Spinal cord (tissue), 10 donors: Measurements from ENCODE around the gene LSM7. TPM values are rescaled to one million over a fixed set of nuclear protein-coding genes. Genes with fewer than 3 reads are reported as not detected.

Experiments
- DNase-seq, 6 donors: peaks; one replicate each; pipeline versions ENCODE4 v3.0.0 to v3.0.0-alpha.2; 2013 to 2015; ENCODE audit warnings: low spot score in 6 of 6, low read depth in 4 of 6
- H3K27ac ChIP-seq: one replicate; pipeline ENCODE4 v1.5.1; 2013; ENCODE audit warnings: low read depth, low read length, control low read depth
- H3K27me3 ChIP-seq: one replicate; pipeline ENCODE4 v1.6.1; 2013; ENCODE audit warnings: low read length; ENCODE audit not compliant: control insufficient read depth, insufficient read depth
- H3K36me3 ChIP-seq: one replicate; pipeline ENCODE4 v1.6.1; 2013; ENCODE audit warnings: low read length; ENCODE audit not compliant: control insufficient read depth, insufficient read depth
- H3K4me1 ChIP-seq: one replicate; pipeline ENCODE4 v1.6.1; 2013; ENCODE audit warnings: low read length; ENCODE audit not compliant: control insufficient read depth, insufficient read depth
- H3K4me3 ChIP-seq: one replicate; pipeline ENCODE4 v1.5.1; 2013; ENCODE audit warnings: low read depth, low read length, control low read depth
- H3K9me3 ChIP-seq: one replicate; pipeline ENCODE4 v1.6.1; 2013; ENCODE audit warnings: low read length; ENCODE audit not compliant: control insufficient read depth, insufficient read depth
- WGBS: methylation state at CpG from one replicate; pipeline ENCODE4 v1.1.5; 2013; ENCODE audit warnings: missing lambda C conversion rate; ENCODE audit not compliant: insufficient coverage; 5-methylcytosine and 5-hydroxymethylcytosine counted together
- polyA plus RNA-seq, 2 donors: library from polyadenylated mRNA; unstranded; fragments of 120-200 nt; gene quantifications; one replicate each; pipeline ENCODE4 v1.2.1, GENCODE V29; 2013; ENCODE audit not compliant: insufficient read length in 2 of 2
- total RNA-seq, 2 donors: library from RNA; depleted of rRNA in 1 of 2; stranded (reverse); fragments of 120-200 nt in 1 of 2; fragments of >200 nt in 1 of 2; gene quantifications; one replicate each; pipeline versions ENCODE4 v1.2.3 to v1.2.4, GENCODE V29; 2013 to 2014
- donor health status: healthy.

LSM7 gene
- total and polyA plus RNA-seq, 4 donors = 48.2 to 165 (median 139) TPM

DNA sequence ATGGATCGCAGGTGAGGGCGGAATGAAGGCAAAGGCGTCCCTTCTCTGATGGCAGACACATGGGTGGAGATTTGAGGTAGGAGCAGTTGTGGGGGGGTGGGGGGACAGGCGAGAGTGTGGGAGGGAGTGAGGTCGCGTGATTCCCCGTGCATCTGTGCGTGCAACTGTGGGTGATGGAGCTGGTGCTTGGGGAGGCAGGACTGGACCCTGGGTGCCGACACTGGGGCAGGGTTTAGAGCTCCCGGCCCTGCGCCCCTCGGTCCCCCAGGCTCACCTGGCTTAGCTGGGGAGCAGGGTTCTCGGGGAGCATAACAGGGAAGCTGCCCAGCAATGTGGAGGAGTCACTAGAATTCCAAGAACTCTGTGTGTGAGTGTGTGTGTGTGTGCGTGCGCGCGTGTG, 35.0 kb upstream of the LSM7 start:
- Histone ChIP-seq H3K4me3 (no peak overlapping the region), H3K27ac (no peak overlapping the region), H3K27me3 (peaks cover 18% of the 10 kb centered on the region), H3K4me1 (peaks cover 16% of the 10 kb centered on the region), H3K36me3 (no peaks in the 10 kb centered on the region), H3K9me3 (no peaks in the 10 kb centered on the region)
- DNase-seq = no peak
- 77% methylated on average over 14 of the region's 17 CpGs for WGBS

DNA sequence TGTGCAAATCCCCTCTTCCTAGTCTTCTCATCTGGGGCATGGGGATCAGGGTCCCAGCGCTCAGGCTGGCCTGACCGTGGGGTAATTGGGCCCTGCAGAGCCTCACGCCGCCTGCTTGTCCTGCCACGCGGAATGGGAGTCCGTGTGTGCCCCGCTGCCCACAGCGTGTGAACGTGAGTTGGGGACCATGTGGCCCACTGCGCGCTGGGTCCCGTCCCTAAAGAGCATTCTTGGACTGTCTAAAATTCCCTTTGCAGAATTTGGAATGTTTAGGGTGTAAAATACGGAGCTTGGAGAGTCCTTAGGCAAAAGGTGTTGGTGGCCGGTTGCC, 34.5 kb upstream of the LSM7 start:
- WGBS = 79% methylated on average over 15 of the region's 15 CpGs
- Histone ChIP-seq H3K9me3 (no peaks in the 10 kb centered on the region), H3K4me1 (peaks cover 16% of the 10 kb centered on the region), H3K4me3 (no peak overlapping the region), H3K36me3 (no peaks in the 10 kb centered on the region), H3K27me3 (peaks cover 18% of the 10 kb centered on the region), H3K27ac (no peak overlapping the region)
- no peak for DNase-seq

DNA sequence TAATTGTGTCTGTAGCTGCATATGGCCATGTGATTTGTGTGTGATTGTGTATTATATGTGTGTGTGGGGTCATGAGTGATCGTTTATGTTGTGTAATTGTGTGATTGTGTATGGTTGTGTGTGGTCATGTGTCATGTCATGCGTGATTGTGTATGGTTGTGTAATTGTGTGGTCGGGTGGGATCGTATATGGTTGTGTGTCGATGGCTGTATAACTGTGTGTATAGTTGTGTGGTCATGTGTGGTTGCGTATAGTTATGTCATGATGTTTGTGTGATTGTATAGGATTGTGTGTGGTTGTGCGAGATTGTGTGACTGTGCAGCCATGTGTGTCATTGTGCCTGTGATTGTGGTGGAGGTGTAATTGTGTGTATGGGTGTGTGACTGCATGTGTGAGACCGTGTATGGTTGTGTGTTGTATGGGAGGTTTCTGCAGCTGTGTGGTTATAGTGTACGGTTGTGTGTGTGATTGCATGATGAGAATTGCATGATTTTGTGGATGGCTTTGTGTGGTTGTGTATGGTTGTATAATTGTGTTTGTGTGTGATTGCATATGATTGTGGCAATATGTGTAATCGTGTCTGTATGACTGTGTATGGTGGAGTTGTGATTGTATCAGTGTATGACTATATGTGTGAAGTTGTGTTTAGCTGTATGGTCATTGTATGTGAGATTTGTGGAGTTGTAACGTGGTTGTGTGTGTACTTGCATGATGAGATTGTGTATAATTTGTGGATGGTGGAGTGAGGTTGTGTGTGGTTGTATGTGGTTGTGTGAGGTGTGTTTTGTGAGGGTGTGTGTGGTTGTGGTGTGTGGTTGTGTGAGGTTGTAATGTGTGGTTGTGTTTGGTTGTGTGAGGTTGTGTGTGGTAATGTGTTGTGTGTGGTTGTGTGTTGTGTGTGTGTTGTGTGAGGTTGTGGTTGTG, 33.9 kb upstream of the LSM7 start:
- H3K27me3 ChIP-seq = peaks cover 18% of the 10 kb centered on the region
- H3K4me1 ChIP-seq = peaks cover 16% of the 10 kb centered on the region
- no peak overlapping the region for H3K4me3 ChIP-seq
- no peak for DNase-seq
- WGBS = 97% methylated on average over 11 of the region's 11 CpGs
- no peaks in the 10 kb centered on the region for H3K9me3 ChIP-seq
- H3K27ac ChIP-seq = no peak overlapping the region
- no peaks in the 10 kb centered on the region for H3K36me3 ChIP-seq

DNA sequence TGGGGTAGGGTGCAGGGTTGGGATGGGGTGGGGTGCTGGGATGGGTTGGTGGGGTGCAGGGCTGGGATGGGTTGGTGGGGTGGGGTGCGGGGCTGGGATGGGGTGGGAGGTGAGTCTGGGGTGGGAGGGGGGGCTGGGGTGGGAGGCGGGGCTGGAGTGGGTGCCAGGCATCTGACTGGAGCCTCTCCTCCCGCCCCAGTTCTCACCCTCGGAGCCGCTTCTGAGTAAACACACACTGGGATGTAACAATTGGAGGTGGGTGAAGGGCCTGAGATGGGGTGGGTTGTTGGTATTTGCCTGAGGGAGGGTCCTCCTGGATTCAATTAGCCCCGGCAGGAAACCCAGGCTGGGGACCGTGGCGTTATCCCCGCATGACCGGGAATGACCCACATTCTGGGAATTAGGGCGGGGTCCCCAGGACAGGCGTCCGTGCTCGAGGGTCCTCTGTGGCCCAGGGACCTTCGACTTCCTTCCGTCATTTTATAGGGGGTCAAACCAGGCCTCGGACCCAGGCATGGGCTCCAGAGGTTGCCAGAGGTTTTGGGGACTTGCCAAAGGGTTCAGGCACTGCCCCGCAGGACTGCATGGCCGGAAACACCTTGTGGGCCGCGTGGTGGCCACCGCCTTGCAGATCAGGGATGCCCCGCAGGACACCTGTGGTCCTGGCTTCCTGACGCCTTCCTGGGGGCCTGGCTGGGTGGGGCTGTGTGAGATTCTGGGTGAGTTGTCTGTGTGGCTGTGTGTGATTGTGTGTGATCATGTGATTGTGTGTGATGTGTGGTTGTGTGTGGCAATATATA, 33.1 kb upstream of the LSM7 start:
- no peak for DNase-seq
- no peak overlapping the region for H3K27ac ChIP-seq
- 52% methylated on average over 19 of the region's 24 CpGs for WGBS
- no peaks in the 10 kb centered on the region for H3K9me3 ChIP-seq
- no peak overlapping the region for H3K4me3 ChIP-seq
- H3K36me3 ChIP-seq = peaks cover 7% of the 10 kb centered on the region
- peaks cover 18% of the 10 kb centered on the region for H3K27me3 ChIP-seq
- H3K4me1 ChIP-seq = peaks cover 16% of the 10 kb centered on the region

DNA sequence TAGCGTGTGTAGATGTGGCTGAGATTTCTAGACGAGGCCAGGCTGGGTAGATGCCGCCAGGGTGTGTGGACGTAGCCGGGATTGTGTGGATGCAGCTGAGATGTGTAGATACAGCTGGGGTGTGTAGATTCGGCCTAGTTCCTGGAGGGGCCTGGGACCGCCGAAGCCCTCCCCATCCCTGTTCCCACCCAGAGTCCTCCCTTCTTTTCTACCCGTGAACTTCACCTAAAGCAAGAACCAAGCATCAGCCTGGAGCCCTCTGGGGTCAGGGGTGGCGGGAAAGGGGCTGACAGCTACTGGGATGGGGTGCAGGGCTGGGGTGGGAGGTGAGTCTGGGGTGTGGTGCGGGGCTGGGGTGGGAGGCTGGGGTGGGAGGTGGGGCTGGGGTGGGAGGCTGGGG, 32.4 kb upstream of the LSM7 start:
- H3K27ac ChIP-seq = no peak overlapping the region
- no peaks in the 10 kb centered on the region for H3K9me3 ChIP-seq
- no peak overlapping the region for H3K4me3 ChIP-seq
- H3K36me3 ChIP-seq = peaks cover 14% of the 10 kb centered on the region
- H3K27me3 ChIP-seq = peaks cover 18% of the 10 kb centered on the region
- WGBS = 100% methylated on average over 1 of the region's 11 CpGs
- peaks cover 16% of the 10 kb centered on the region for H3K4me1 ChIP-seq
- DNase-seq = no peak

DNA sequence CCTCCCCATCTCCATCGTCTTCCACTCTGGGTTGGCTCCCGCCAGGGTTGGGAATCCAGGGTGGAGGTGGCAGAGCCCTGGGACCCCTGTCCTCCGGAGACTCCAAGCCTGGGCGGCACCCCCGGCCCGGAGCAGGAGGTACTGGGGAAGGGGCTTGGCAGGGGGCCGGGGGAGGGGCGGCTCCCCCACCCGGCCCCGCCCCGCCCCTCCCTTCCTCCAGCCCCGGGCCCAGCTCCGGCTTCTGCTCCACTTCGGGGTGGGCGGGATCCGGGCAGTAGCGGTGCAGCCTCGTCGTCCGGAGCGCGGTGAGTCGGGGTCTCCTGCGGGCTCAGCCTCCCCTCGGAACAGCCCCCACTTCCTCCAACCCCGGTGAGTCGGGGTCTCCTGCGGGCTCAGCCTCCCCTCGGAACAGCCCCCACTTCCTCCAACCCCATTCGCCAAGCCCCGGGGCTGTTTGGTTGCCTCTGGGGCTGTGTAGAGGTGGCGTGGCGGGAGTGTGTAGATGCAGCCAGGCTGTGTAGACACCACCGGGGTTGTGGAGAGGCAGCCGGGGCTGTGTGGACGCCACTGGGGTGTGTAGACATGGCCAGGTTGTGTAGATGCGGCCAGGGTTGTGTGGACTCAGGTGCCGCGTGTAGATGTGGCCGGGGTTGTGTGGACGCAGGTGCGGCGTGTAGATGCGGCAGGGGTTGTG, 31.8 kb upstream of the LSM7 start, which contains the start of gene TMPRSS9:
Gene TMPRSS9 (plus strand): TSS at position 274 of the 694 bp plus-strand sequence. CDS start 29,521 bp downstream, outside the sequence.
- H3K9me3 ChIP-seq = no peaks in the 10 kb centered on the region
- WGBS = 34% methylated on average over 26 of the region's 44 CpGs

DNA sequence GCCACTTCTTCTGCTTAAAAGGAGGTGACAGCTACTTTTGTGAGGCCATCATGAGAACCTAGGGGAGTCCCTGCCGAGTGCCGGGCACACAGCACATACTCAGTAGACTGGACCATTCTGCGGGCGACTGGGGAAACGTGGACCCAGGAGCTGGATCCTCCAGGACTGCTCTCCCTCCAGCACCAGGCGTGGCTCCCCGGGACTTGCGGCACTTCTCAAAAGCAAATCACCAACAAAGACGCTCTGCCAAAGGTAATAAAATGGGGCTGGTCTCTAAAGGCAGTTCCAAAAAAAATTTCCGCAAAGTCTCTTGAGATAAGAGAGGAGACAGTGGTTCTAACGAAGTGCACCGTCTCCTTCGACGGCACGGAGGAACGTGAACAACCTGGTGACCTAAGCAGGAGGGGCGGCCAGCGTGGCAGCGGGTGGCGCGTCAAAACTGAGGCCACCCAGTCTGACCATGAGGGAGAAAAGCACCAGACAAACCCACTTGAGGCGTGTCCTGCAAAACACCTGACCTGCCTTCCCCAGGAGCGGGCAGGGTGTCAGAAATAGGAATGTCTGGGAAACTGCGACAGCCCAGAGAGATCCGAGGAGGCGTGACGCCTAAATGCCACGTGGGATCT, 30.3 kb upstream of the LSM7 start:
- H3K27ac ChIP-seq = no peak overlapping the region
- H3K9me3 ChIP-seq = no peaks in the 10 kb centered on the region

More for the DNA sequence above, 31.8 kb upstream of the LSM7 start, which contains the start of gene TMPRSS9:
- H3K27ac ChIP-seq = no peak within 1 kb of the TSS
- H3K27me3 ChIP-seq = peaks cover 18% of the 10 kb centered on the region
- DNase-seq = no peak
- H3K36me3 ChIP-seq = peaks cover 21% of the 10 kb centered on the region
- H3K4me1 ChIP-seq = peaks cover 16% of the 10 kb centered on the region
- H3K4me3 ChIP-seq = no peak within 1 kb of the TSS

DNA sequence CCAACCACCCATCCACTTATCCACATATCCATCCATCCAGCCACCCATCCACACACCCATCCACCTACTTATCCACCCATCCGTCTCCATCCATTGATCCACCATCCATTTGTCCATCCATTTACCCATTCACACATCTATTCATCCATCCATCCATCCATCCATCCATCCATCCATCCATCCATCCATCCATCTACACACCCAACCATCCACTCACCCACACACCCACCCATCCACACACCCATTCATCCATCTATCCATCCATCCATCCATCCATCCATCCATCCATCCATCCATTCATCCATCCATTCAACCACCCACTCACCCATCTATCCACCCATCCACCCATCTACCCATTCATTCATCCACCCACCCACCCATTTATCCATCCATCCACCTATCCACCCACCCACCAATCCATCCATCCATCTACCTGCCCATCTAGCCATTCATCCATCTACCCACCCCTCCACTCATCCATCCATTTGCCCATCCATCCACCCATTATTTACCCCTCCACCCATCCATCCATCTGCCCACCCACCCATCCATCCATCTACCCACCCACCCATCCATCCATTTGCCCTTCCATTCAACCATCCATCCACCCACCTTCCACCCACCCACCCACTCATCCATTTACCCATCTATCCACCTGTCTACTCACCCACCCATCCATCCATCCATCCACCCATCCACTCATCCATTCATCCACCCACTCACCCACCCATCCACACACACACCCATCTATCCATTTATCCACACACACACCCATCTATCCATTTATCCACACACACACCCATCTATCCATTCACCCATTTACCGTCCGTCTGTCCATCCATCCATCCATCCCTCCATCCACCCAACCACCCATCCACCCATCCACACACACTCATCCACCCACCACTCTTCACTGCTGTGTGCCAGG, 29.2 kb upstream of the LSM7 start:
- no peak overlapping the region for H3K4me3 ChIP-seq
- 91% methylated on average over 3 of the region's 3 CpGs for WGBS
- no peak overlapping the region for H3K27ac ChIP-seq
- DNase-seq = no peak
- peaks cover 46% of the 10 kb centered on the region for H3K36me3 ChIP-seq
- H3K27me3 ChIP-seq = peaks cover 18% of the 10 kb centered on the region
- no peaks in the 10 kb centered on the region for H3K9me3 ChIP-seq
- H3K4me1 ChIP-seq = peaks cover 16% of the 10 kb centered on the region

More for the DNA sequence above, 30.3 kb upstream of the LSM7 start:
- peaks cover 35% of the 10 kb centered on the region for H3K36me3 ChIP-seq
- H3K4me1 ChIP-seq = peaks cover 16% of the 10 kb centered on the region
- H3K4me3 ChIP-seq = no peak overlapping the region
- 81% methylated on average over 24 of the region's 28 CpGs for WGBS
- H3K27me3 ChIP-seq = peaks cover 18% of the 10 kb centered on the region
- DNase-seq = no peak
